GM19372 (cell line): Measurements from ENCODE around the gene CDC6.
A peak's percentile ranks its signal among the peaks of the same experiment; 100 is the strongest.

ENCODE experiments used
- ATAC-seq: cut with Tn5 transposase; IDR thresholded peaks from one replicate; pipeline ENCODE4 v1.9.1; 2021; ENCODE audit warnings: mild to moderate bottlenecking, low read depth, moderate library complexity; ENCODE audit not compliant: unreplicated experiment

The CDC6 gene, protein sequence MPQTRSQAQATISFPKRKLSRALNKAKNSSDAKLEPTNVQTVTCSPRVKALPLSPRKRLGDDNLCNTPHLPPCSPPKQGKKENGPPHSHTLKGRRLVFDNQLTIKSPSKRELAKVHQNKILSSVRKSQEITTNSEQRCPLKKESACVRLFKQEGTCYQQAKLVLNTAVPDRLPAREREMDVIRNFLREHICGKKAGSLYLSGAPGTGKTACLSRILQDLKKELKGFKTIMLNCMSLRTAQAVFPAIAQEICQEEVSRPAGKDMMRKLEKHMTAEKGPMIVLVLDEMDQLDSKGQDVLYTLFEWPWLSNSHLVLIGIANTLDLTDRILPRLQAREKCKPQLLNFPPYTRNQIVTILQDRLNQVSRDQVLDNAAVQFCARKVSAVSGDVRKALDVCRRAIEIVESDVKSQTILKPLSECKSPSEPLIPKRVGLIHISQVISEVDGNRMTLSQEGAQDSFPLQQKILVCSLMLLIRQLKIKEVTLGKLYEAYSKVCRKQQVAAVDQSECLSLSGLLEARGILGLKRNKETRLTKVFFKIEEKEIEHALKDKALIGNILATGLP

DNA sequence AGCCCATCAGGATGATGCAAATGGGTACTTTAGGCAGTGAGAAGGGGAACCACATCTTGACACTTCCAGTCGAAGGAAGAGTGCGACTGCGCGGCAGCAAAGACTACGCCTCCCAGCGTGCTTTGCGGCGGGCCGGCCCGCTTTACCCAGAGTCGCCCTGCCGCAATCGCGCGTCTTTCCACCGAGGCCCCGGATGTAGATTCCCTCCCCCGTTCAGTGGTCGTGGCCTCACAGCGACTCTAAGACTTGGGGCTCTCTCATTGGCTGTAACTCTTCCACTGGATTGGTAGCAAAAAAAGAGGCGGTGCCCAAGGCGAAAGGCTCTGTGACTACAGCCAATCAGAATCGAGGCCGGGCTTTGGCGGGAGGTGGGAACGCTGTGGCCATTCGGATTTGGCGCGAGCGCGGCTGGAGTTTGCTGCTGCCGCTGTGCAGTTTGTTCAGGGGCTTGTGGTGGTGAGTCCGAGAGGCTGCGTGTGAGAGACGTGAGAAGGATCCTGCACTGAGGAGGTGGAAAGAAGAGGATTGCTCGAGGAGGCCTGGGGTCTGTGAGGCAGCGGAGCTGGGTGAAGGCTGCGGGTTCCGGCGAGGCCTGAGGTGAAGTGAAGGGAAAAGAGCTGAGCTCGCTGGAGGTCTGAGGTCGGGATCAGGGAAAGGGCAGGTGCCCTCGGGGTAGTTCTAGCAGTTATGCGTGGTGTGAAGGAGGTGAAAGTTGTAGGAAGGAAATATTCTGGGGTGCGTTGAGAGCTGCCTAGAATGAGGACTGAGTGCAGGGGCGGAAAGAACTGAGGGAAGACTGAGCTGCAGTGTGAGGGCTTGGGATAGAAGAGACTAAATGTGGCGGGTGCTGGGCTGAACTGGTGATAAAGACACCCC, at the start of gene CDC6:
TSS of gene CDC6 (plus strand) at position 386 of the 876 bp plus-strand sequence. CDS start 1,542 bp downstream, outside the sequence.
- ATAC-seq: peak; percentile 93

DNA sequence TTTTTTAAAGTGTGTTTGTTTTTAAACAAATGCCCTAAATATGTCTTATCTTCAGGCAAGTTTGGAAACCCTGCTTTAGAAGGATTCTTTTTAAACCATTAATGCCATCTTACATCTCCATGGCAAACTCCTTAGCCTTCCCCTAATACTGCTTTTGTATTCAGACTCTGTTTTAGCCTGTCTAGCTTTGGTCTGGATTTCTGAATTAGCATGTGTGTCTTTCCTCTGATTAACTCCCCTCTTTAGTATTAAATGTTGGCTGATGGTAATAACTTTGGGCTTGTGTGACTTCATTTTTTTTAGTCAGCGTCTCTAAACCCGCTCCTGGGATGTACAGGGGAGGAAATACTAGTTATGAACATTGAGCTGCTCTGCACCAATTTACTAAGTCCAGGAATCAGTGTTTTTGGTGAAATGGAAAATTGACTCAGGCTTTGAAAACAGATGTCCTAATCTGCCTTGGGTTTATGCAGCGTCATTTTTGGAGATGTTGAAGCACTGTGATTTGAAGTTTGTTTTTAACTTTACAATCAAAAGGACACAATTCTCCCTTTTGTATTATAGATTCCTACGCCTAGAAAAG, 46.3 kb upstream of the CDC6 start:
- no peak for ATAC-seq

DNA sequence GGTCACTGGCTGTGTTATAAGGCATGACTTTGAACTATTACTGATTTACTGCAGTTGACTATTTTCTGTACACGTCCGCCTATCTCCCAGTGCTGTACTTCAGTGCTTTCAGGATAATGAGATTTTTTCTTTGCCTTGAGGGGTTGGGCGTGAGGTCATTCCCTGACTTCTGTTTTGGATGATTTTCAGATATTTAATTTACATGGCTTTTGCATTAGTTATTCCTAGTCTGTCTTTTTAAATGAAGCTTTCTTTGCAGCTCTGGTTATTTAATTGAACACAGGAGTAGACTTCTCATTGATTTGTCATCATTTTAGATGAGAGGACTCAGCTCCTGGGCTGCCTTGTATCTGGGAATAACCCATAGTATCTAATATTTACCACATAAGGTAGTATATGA, 44.9 kb upstream of the CDC6 start:
- ATAC-seq: no peak

DNA sequence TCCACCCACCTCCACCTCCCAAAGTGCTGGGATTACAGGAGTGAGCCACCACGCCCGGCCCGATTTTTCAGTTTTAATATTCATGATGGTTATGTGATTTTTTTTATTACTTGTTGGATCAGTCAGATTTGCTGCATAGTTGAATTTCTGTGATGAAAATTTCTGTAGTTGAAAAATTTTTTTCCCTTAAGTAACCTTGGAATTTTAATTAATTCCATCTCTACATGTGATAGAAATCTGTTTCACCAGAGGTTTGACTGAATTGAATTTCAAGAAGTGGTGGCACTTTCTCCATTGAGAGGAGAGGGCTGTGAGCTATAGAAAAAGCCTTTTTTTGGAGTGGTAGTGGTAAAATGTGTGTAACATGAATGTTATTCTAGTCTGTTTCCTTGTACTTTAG, 43.9 kb upstream of the CDC6 start:
- ATAC-seq: no peak

DNA sequence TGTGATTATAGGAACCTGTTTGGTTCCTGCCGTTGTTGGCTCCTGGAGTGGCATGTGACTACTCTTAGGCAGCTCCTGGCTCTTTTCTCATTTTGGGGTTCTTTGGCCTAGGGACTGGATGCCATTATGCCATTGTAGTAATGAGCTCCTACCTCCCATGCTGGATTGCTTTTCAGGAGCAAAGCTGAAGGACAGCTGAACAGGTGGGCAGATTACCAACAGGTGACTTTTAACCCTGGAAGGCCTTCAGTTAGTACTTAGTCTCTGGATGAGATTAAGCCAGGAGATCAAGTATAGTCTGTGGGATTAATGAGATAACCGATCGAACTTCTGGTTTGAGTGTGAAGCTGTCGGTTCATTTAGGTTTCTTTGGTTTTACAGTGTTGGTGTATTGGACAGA, 43.4 kb upstream of the CDC6 start:
- no peak for ATAC-seq

DNA sequence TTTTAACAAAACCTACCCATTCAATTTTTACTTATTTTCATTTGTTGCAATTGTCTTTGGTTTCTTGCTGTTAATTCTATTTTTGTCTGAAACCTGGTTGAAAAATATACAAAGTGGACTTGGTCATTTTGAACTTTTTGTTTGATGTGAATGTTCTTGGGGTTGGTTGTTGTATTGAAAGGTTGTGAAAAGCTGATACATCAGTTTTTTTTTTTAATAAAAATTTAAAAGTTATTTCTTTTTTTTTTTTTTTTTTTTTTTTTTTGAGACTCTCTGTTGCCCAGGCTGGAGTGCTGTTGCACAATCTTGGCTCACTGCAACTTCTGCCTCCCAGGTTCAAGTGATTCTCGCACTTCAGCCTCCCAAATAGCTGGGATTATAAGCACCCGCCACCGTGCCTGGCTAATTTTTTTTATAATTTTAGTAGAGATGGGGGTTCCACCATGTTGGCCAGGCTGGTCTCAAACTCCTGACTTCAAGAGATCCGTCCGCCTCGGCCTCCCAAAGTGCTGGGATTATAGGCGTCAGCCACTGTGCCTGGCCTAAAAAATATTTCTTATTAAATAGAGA, 39.7 kb upstream of the CDC6 start:
- ATAC-seq: no peak

DNA sequence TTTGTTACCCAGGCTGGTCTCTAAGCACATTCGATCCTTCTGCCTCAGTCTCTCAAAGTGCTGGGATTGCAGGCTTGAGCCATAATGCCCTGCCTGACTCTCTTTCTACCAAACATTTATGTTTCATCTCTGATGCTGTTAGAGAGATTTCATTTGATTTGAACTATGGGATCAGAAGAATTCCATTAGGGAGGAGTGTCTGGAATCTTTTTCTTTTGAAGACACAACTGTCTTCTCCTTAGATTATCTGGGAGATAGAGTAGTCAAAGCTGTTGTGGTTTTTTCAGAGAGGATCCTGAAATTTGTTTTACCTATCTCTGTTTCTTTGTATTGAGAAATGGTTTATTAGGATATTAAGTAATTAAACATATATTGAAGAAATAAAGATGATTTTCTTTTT, 39.2 kb upstream of the CDC6 start:
- ATAC-seq: no peak

DNA sequence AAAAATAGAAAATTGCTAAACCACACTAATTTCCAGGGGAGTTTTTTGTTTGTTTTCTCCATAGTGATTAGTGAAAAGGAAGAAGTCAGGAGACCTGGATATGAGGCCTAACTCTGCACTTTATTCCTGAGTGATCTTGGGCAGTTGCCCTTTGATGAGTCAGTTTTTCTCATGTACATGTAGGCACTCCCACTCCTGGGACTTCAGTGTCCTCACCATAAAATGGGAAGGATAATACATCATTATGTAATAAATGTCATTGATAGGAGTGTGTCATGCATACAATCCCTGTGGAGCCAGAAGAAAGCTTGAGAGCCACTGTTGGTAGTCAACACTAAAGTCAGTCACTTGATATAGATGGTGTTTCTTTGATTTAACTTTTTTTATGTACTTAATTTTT, 36.1 kb upstream of the CDC6 start:
- ATAC-seq: no peak

DNA sequence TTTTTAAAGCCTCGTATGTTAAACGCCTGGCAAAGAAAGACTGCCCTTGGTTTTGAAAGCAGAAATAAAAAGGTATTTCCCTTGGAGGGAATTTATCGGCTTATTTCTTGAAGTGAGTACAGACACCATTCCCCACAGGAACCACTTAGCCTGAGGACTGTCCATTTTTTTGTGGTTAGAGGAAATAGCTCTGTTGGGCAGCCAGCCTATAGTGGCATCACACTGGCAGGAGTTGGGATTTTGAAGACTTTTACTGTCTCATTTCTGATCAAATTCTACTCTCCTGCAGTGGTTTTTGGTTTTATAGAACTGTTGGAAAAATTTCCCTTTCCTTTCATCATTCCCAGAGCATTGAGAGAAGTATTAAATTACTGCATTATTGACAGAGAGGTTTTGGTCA, 34.1 kb upstream of the CDC6 start:
- ATAC-seq: no peak

DNA sequence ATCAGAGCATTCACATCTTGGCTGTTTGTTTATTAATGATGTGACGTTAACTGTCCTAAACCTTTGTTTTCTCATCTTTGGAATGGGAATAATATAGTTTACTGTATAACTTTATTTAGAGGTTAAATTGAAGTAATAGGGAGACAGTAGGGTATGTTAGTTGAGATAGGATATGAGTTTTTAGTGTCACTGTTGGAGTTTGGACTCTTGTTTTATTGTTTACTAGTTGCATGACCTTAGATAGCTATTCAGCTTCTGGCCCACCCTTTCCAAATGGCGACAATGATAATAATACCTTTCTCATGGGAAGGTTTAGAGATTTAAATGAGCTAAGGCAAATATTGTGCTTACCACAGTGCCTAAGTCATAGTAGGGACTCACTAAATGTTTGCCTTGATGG, 28.2 kb upstream of the CDC6 start:
- ATAC-seq: no peak

DNA sequence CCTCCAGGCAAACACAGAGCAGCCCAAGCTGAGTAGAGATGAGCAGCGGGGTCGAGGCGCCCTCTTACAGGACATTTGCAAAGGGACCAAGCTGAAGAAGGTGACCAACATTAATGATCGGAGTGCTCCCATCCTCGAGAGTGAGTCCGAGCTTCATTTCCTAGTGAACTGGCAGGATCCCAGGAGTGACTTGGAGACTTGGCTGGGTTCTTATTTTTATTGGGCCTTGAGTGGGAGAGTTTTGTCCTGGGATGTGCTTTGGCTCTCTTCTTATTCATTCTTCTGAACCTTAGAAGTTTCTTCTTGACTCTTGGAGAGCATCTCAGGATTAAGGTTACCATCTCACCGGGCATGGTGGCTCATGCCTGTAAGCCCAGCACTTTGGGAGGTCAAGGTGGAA, 27.2 kb upstream of the CDC6 start:
- ATAC-seq: no peak

DNA sequence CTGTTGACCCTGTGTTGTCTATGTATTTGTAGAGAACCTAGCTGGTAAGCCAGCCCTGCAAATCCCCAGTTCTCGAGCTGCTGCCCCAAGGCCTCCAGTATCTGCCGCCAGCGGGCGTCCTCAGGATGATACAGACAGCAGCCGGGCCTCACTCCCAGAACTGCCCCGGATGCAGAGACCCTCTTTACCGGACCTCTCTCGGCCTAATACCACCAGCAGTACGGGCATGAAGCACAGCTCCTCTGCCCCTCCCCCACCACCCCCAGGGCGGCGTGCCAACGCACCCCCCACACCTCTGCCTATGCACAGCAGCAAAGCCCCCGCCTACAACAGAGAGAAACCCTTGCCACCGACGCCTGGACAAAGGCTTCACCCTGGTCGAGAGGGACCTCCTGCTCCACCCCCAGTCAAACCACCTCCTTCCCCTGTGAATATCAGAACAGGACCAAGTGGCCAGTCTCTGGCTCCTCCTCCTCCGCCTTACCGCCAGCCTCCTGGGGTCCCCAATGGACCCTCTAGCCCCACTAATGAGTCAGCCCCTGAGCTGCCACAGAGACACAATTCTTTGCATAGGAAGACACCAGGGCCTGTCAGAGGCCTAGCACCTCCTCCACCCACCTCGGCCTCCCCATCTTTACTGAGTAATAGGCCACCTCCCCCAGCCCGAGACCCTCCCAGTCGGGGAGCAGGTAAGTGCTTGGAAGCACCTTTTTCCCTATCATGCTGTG, 23.1 kb upstream of the CDC6 start:
- no peak for ATAC-seq

DNA sequence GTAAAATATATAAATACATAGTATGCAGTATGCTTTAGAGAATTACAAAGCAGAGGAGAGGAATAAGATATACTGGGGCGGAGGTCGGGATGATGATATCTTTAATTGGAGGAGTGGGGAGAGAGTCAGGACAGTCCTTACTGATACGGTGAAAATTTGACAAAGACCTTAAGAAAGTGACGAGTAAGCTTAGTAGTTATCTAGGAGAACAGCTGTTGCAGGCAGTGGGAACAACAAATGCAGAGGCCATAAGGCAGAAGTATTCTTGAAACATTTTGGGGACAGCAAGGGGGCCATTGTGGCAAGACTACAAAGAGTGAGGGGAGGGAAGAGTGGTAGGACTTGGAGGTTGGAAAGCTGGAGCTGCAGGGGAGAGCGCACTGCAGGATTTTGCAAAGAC, 22.3 kb upstream of the CDC6 start:
- no peak for ATAC-seq

DNA sequence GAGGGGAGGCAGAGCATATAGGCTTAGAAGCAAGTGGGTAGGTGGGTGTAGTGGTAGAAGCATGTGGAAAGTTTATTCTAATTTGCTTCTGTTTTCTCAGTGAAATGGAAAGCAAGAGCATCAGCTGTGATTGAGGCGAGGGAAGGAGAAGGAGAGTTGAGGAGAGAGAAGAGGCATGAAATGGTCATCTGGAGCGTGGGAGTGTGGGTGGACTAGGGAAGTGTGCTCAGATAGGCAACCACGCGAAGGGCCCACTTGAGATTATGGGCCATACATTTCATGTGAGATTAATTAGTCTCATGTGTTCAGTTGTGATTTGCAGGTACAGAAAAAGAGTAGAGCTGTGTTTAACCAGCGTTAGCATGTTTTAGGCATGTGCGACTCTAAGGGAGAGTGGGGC, 20.8 kb upstream of the CDC6 start:
- no peak for ATAC-seq

DNA sequence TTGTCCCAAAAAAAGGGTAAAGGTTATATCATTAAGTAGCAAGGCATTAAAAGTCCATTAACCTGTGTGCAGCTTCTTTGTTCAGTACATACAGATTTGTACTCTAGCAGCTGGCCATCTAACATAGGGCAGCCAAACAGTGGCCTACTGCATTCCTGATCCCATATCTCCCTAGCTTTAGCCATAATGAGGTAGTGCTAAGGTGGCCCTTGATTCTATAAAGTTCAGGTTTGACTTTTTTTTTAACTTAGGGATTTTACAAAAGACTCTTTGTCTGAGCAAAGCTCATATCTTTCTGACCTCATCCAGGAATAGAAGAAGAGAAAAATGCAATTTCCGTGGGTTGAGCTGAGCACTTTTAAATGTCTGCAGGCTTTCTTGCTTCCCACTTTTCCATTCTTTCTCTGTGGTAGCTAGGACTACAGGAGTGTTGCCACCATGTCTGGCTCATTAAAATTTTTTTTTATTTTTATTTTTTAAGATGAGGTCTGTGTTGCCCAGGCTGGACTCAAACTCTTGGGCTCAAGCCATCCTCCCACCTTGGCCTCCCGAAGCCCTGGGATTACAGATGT, 19.5 kb upstream of the CDC6 start:
- ATAC-seq: no peak

DNA sequence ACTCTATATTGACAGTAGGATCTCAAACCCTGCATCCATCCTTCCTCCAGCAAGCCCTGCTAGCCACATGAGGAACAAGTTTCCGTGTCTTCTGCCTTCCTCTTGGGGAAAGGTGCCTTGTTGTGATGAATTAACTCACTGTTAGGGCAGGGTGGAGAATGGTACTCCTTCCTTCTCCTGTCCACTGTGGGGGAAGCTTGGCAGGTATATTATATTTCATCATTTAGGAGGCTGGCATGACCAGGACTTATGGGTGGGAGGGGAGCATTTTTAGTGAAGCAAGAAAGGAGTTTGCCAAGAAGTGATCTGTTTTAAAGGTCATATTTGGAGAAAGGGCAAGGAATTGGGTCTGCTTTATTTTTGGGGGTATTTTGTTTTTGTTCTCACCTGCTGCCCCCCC, 9.3 kb upstream of the CDC6 start:
- no peak for ATAC-seq

DNA sequence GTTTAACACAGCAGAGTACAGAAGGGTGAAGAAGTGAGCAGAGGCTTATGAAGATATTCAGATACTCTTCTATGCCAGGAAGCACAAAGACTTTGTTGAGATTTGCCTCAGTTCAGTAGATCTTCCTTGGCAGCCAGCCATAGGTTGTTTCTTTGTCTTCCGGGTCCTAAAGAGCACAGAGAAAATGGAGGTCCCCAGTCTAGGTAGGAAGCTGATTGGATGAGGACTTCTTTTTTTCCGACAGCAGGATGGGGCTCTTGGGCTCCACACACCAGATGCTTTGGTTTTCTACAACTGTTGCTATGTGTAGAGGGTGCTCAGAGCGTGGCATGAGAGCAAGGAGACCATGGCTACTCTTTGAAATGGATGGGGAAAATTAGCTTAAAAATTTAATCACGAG, 8.3 kb upstream of the CDC6 start:
- ATAC-seq: no peak

DNA sequence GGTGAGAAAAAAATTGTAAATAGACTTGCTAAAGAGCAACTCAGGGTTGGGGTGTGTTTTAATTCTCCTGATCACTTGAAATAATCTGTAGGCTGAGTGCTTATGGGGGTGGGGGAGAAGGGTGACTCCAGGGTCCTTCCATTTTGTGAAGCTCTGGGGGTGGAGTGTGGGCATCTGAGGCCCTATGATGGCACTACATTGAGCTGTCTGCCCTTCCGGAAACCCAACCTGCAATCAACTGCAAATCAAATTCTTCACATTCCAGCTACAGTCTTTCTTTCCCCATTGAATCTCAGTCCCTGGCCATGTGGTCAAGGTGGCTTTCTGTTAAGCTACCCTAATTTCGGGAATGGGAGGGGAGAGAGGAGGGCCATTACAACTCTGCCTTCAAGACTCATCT, 6.0 kb upstream of the CDC6 start:
- ATAC-seq: no peak

DNA sequence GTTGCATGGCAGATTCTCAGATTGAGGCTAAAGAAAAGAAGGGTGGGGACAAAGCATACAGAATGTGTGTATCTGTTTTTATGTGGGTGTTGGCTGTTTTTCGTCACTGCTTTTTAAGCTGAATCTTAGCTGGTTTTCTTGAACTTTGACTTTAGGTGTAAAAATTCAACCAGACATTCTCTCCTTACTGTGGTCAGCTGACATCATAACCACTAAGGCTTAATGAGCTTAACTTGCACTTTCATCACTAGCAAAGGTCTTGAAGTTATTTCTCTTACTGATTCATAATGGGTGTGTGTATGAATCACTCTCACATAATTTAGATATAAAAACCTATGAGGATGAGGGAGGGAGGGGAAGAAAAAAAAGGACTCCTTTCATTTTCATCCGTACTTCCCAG, 4.0 kb upstream of the CDC6 start:
- no peak for ATAC-seq
